Osteocyte (in vitro differentiated cells): ENCODE data around the gene KRT3. TPM values are rescaled to one million over a fixed set of nuclear protein-coding genes. Genes with fewer than 3 reads are reported as not detected.
"Not testable (repeated sequence)": the region's sequence is repeated elsewhere in the genome, so short reads cannot be mapped to it uniquely, and the experiment has no call there.

ENCODE experiments used
- DNase-seq: peaks from one replicate; pipeline ENCODE4 v3.0.0; 2021; ENCODE audit warnings: mixed read lengths; ENCODE audit not compliant: unreplicated experiment; ENCODE audit errors: extremely low spot score
- H3K27ac Mint-ChIP-seq: one replicate; pipeline ENCODE4 v1.8.0; 2021; ENCODE audit warnings: mild to moderate bottlenecking, mixed read lengths; ENCODE audit not compliant: unreplicated experiment
- H3K27me3 Mint-ChIP-seq: one replicate; pipeline ENCODE4 v1.8.0; 2021; ENCODE audit warnings: mixed read lengths; ENCODE audit not compliant: unreplicated experiment
- H3K36me3 Mint-ChIP-seq: one replicate; pipeline ENCODE4 v1.8.0; 2021; ENCODE audit warnings: mixed read lengths; ENCODE audit not compliant: unreplicated experiment
- H3K4me1 Mint-ChIP-seq: one replicate; pipeline ENCODE4 v1.8.0; 2021; ENCODE audit warnings: mixed read lengths; ENCODE audit not compliant: unreplicated experiment
- H3K4me3 Mint-ChIP-seq: one replicate; pipeline ENCODE4 v1.8.0; 2021; ENCODE audit warnings: mild to moderate bottlenecking, moderate library complexity, mixed read lengths; ENCODE audit not compliant: unreplicated experiment
- H3K9me3 Mint-ChIP-seq: one replicate; pipeline ENCODE4 v1.8.0; 2021; ENCODE audit warnings: mixed read lengths; ENCODE audit not compliant: unreplicated experiment
- CTCF ChIP-seq: fragments of 200-600 bp; sonication (generic); IDR thresholded peaks from 2 replicates; pipeline ENCODE4 v1.5.0; 2021; ENCODE audit warnings: antibody characterized with exemption, mild to moderate bottlenecking, moderate library complexity
- total RNA-seq: library from RNA; stranded (reverse); gene quantifications from 2 replicates; pipeline ENCODE4 v1.2.1, GENCODE V29; 2021

KRT3 gene
- total RNA-seq, 1 donor from 2014 or later: not detected

- no peak for DNase-seq
- Mint-ChIP-seq H3K36me3 (no peaks in the 10 kb centered on the region), H3K4me3 (no peak overlapping the region), H3K4me1 (no peaks in the 10 kb centered on the region), H3K9me3 (peaks cover 9% of the 10 kb centered on the region), H3K27me3 (peaks cover 46% of the 10 kb centered on the region), H3K27ac (no peak overlapping the region)
- no peak for TF ChIP-seq CTCF
These were observed 30.2 kb downstream of the KRT3 start for GRCh38 chr12:52765702-52766101.

- no peaks in the 10 kb centered on the region for H3K4me1 Mint-ChIP-seq
- TF ChIP-seq CTCF: no peak
- peaks cover 44% of the 10 kb centered on the region for H3K27me3 Mint-ChIP-seq
These were observed 31.9 kb downstream of the KRT3 start for GRCh38 chr12:52763991-52764390.

GRCh38 chr12:52763036-52763659 lies 32.8 kb downstream of the KRT3 start:
- peaks cover 9% of the 10 kb centered on the region for H3K9me3 Mint-ChIP-seq
- no peak for DNase-seq
- H3K27me3 Mint-ChIP-seq: peaks cover 38% of the 10 kb centered on the region
- no peaks in the 10 kb centered on the region for H3K4me1 Mint-ChIP-seq
- no peaks in the 10 kb centered on the region for H3K36me3 Mint-ChIP-seq
- no peak for TF ChIP-seq CTCF
- no peak overlapping the region for H3K27ac Mint-ChIP-seq
- no peak overlapping the region for H3K4me3 Mint-ChIP-seq

More at GRCh38 chr12:52763991-52764390, 31.9 kb downstream of the KRT3 start:
- DNase-seq: no peak
- no peak overlapping the region for H3K27ac Mint-ChIP-seq
- no peaks in the 10 kb centered on the region for H3K36me3 Mint-ChIP-seq
- peaks cover 9% of the 10 kb centered on the region for H3K9me3 Mint-ChIP-seq
- no peak overlapping the region for H3K4me3 Mint-ChIP-seq

- no peak overlapping the region for H3K4me3 Mint-ChIP-seq
- no peak for TF ChIP-seq CTCF
- H3K9me3 Mint-ChIP-seq: peaks cover 9% of the 10 kb centered on the region
- no peaks in the 10 kb centered on the region for H3K4me1 Mint-ChIP-seq
- no peaks in the 10 kb centered on the region for H3K36me3 Mint-ChIP-seq
- DNase-seq: no peak
- no peak overlapping the region for H3K27ac Mint-ChIP-seq
- peaks cover 28% of the 10 kb centered on the region for H3K27me3 Mint-ChIP-seq
These were observed 34.1 kb downstream of the KRT3 start for GRCh38 chr12:52761802-52762201.

GRCh38 chr12:52761218-52761617 lies 34.7 kb downstream of the KRT3 start:
- H3K27me3 Mint-ChIP-seq: peaks cover 22% of the 10 kb centered on the region
- H3K27ac Mint-ChIP-seq, H3K4me1 Mint-ChIP-seq, H3K4me3 Mint-ChIP-seq, H3K9me3 Mint-ChIP-seq, H3K36me3 Mint-ChIP-seq, DNase-seq: not testable (repeated sequence)
